ENCODE measurements around the gene METAP1D. TPM values are rescaled to one million over a fixed set of nuclear protein-coding genes. Genes with fewer than 3 reads are reported as not detected.

The METAP1D gene
- total RNA-seq, 1 experiment from 2014 or later: 10.4 TPM

GRCh38 chr2:171966235-171966634, 33.5 kb upstream of the METAP1D start:
- no peaks in the 10 kb centered on the region for H3K27me3 ChIP-seq (replicated peaks; ENCODE audit: control insufficient read depth, insufficient read depth, low read length)
- POLR2A ChIA-PET: no interaction called here
- no peaks in the 10 kb centered on the region for H3K9me3 ChIP-seq
- intact Hi-C loops (cut with micrococcal nuclease; ENCODE audit: unreplicated experiment): no loop called here
- H3K36me3 ChIP-seq (ENCODE audit: control insufficient read depth, insufficient read depth, low read length): no peaks in the 10 kb centered on the region
- H3K27me3 Mint-ChIP-seq (ENCODE audit: insufficient read depth, unreplicated experiment): no peaks in the 10 kb centered on the region
- no peak overlapping the region for H3K27ac Mint-ChIP-seq (ENCODE audit: unreplicated experiment)
- H3K4me3 ChIP-seq (ENCODE audit: low read depth, low read length): no peak overlapping the region
- no peaks in the 10 kb centered on the region for H3K9me3 Mint-ChIP-seq (ENCODE audit: unreplicated experiment)
- DNase-seq: no peak
- BruUV-seq (replicated peaks): no TSS peak
- no peak for TF ChIP-seq CTCF (IDR thresholded peaks at IDR 0.05; ENCODE audit: insufficient read depth in 1 of 2, low read depth in 1 of 2, low read length in 1 of 2, severe bottlenecking in 1 of 2, unreplicated experiment in 1 of 2)
- H3K36me3 Mint-ChIP-seq (ENCODE audit: insufficient read depth, unreplicated experiment): peaks cover 18% of the 10 kb centered on the region
- H3K4me3 Mint-ChIP-seq (ENCODE audit: unreplicated experiment): no peak overlapping the region
- no peaks in the 10 kb centered on the region for H3K4me1 ChIP-seq
- CTCF ChIA-PET: no interaction called here
- no peaks in the 10 kb centered on the region for H3K4me1 Mint-ChIP-seq (ENCODE audit: low read depth, unreplicated experiment)

GRCh38 chr2:171966688-171967087, 33.1 kb upstream of the METAP1D start:
- no peaks in the 10 kb centered on the region for H3K4me1 ChIP-seq
- no peaks in the 10 kb centered on the region for H3K27me3 ChIP-seq (replicated peaks; ENCODE audit: control insufficient read depth, insufficient read depth, low read length)
- H3K9me3 ChIP-seq: no peaks in the 10 kb centered on the region
- Mint-ChIP-seq H3K4me3 (ENCODE audit: unreplicated experiment) (no peak overlapping the region), H3K27ac (ENCODE audit: unreplicated experiment) (no peak overlapping the region), H3K4me1 (ENCODE audit: low read depth, unreplicated experiment) (no peaks in the 10 kb centered on the region), H3K27me3 (ENCODE audit: insufficient read depth, unreplicated experiment) (no peaks in the 10 kb centered on the region), H3K9me3 (ENCODE audit: unreplicated experiment) (no peaks in the 10 kb centered on the region), H3K36me3 (ENCODE audit: insufficient read depth, unreplicated experiment) (peaks cover 18% of the 10 kb centered on the region)
- TF ChIP-seq CTCF (IDR thresholded peaks at IDR 0.05; ENCODE audit: insufficient read depth in 1 of 2, low read depth in 1 of 2, low read length in 1 of 2, severe bottlenecking in 1 of 2, unreplicated experiment in 1 of 2): no peak
- ChIA-PET CTCF (no interaction called here), POLR2A (no interaction called here)
- no peak for DNase-seq
- intact Hi-C loops (cut with micrococcal nuclease; ENCODE audit: unreplicated experiment): no loop called here
- H3K36me3 ChIP-seq (ENCODE audit: control insufficient read depth, insufficient read depth, low read length): no peaks in the 10 kb centered on the region
- BruUV-seq (replicated peaks): no TSS peak
- no peak overlapping the region for H3K4me3 ChIP-seq (ENCODE audit: low read depth, low read length)

GRCh38 chr2:171968509-171968908, 31.2 kb upstream of the METAP1D start:
- no peaks in the 10 kb centered on the region for H3K4me1 Mint-ChIP-seq (ENCODE audit: low read depth, unreplicated experiment)
- H3K36me3 Mint-ChIP-seq (ENCODE audit: insufficient read depth, unreplicated experiment): peaks cover 18% of the 10 kb centered on the region
- no peak overlapping the region for H3K4me3 Mint-ChIP-seq (ENCODE audit: unreplicated experiment)
- H3K27me3 Mint-ChIP-seq (ENCODE audit: insufficient read depth, unreplicated experiment): no peaks in the 10 kb centered on the region
- no peak overlapping the region for H3K27ac Mint-ChIP-seq (ENCODE audit: unreplicated experiment)
- no peak for TF ChIP-seq CTCF (IDR thresholded peaks at IDR 0.05; ENCODE audit: insufficient read depth in 1 of 2, low read depth in 1 of 2, low read length in 1 of 2, severe bottlenecking in 1 of 2, unreplicated experiment in 1 of 2)
- H3K9me3 Mint-ChIP-seq (ENCODE audit: unreplicated experiment): no peaks in the 10 kb centered on the region
- no TSS peak for BruUV-seq (replicated peaks)
- DNase-seq: no peak
- Histone ChIP-seq H3K27me3 (replicated peaks; ENCODE audit: control insufficient read depth, insufficient read depth, low read length) (no peaks in the 10 kb centered on the region), H3K4me1 (no peaks in the 10 kb centered on the region), H3K36me3 (ENCODE audit: control insufficient read depth, insufficient read depth, low read length) (no peaks in the 10 kb centered on the region), H3K4me3 (ENCODE audit: low read depth, low read length) (no peak overlapping the region), H3K9me3 (no peaks in the 10 kb centered on the region)
- ChIA-PET CTCF (no interaction called here), POLR2A (no interaction called here)
- intact Hi-C loops (cut with micrococcal nuclease; ENCODE audit: unreplicated experiment): no loop called here
